ENCODE data around the gene ELOVL5.
A peak's percentile ranks its signal among the peaks of the same experiment; 100 is the strongest.
"Not testable (repeated sequence)": the region's sequence is repeated elsewhere in the genome, so short reads cannot be mapped to it uniquely, and the experiment has no call there.

ELOVL5 gene

DNA sequence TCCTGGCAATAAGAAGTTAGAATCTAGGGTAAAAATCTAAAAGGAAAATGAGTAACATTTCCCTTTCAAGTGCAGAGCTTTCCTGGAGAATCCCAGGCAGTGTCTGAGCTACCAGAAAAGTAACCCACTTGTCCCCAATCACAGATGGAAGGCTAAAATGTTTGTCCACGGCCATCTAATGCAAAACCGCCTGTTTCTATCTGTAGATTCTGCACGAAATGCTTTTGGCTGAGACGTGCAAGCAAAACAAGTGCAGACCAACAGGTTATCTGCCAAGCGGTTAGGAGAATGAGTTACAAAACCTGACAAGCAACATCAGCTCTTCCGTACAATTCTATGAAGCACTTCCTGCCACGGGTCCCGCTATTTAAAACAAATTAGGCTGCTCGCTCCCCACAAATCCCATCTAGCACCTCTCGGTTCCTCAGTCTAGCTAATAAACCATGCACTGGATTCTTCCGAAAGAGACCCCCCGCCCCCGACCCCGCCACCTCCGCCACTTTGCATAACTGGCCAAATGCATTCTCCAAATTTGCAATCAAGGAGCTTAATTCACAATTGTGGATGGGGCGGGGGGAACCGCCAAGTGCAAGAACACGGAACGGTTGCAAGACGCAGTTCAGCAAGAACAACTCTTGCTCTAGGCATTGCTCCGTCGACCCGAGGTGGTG lies 1.4 kb downstream of the ELOVL5 start:
- Histone ChIP-seq H3K27me3 (ENCODE audit: insufficient read depth, poor library complexity, severe bottlenecking) (no peaks in the 10 kb centered on the region), H3K36me3 (ENCODE audit: low read depth) (peaks cover 10% of the 10 kb centered on the region), H3K4me1 (ENCODE audit: insufficient read depth, poor library complexity, severe bottlenecking) (peaks cover 8% of the 10 kb centered on the region), H3K27ac (ENCODE audit: poor library complexity, severe bottlenecking) (peak overlapping the region; percentile 68), H3K4me3 (ENCODE audit: severe bottlenecking) (peak overlapping the region; percentile 62), H3K9me3 (ENCODE audit: severe bottlenecking) (no peaks in the 10 kb centered on the region)
- TF ChIP-seq, protein P1, sequence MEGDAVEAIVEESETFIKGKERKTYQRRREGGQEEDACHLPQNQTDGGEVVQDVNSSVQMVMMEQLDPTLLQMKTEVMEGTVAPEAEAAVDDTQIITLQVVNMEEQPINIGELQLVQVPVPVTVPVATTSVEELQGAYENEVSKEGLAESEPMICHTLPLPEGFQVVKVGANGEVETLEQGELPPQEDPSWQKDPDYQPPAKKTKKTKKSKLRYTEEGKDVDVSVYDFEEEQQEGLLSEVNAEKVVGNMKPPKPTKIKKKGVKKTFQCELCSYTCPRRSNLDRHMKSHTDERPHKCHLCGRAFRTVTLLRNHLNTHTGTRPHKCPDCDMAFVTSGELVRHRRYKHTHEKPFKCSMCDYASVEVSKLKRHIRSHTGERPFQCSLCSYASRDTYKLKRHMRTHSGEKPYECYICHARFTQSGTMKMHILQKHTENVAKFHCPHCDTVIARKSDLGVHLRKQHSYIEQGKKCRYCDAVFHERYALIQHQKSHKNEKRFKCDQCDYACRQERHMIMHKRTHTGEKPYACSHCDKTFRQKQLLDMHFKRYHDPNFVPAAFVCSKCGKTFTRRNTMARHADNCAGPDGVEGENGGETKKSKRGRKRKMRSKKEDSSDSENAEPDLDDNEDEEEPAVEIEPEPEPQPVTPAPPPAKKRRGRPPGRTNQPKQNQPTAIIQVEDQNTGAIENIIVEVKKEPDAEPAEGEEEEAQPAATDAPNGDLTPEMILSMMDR (IDR thresholded peaks at IDR 0.05; ENCODE audit: poor library complexity, severe bottlenecking), result no peak
- DNase-seq (ENCODE audit: low spot score) (no peak), ATAC-seq (ENCODE audit: low read depth) (peak; percentile 9; the same call in 2 of the 3 replicates)

DNA sequence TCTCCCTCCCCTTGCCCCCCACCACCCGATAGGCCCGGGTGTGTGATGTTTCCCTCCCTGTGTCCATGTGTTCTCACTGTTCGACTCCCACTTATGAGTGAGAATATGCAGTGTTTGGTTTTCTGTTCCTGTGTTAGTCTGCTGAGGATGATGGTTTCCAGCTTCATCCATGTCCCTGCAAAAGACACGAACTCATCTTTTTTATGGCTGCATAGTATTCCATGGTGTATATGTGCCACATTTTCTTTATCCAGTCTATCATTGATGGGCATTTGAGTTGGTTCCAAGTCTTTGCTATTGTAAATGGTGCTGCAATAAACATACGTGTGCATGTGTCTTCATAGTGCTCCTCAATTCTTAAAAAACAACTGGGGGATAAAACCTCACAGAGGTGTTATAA lies 2.7 kb downstream of the ELOVL5 start:
- H3K4me3 ChIP-seq (ENCODE audit: severe bottlenecking); H3K9me3 ChIP-seq (ENCODE audit: severe bottlenecking); H3K4me1 ChIP-seq (ENCODE audit: insufficient read depth, poor library complexity, severe bottlenecking); DNase-seq (ENCODE audit: low spot score); H3K27ac ChIP-seq (ENCODE audit: poor library complexity, severe bottlenecking); H3K27me3 ChIP-seq (ENCODE audit: insufficient read depth, poor library complexity, severe bottlenecking); ATAC-seq (ENCODE audit: low read depth): not testable (repeated sequence)
- H3K36me3 ChIP-seq (ENCODE audit: low read depth), result peaks cover 10% of the 10 kb centered on the region

DNA sequence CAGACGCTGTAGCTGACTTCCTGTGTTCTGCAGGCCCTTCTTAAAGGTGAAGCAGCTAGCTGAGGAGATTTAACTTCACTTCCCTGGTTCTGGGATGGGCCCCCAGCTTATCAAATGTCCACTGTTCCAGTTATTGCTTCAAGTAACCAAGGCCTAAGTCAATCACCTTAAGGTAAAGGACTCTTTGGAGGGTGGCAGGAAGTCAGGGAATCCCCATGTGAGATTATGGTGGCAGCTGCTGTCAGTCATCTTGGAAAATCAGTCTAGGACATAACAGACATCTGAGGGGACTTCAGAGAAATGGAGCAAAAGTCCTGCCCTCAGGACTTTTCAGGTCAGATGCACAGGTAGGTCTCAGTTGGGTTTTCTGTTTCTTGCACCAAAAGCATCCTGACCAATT lies 3.8 kb downstream of the ELOVL5 start:
- Histone ChIP-seq H3K4me3 (ENCODE audit: severe bottlenecking) (no peak overlapping the region), H3K36me3 (ENCODE audit: low read depth) (peaks cover 10% of the 10 kb centered on the region), H3K9me3 (ENCODE audit: severe bottlenecking) (no peaks in the 10 kb centered on the region), H3K27ac (ENCODE audit: poor library complexity, severe bottlenecking) (no peak overlapping the region), H3K4me1 (ENCODE audit: insufficient read depth, poor library complexity, severe bottlenecking) (peaks cover 8% of the 10 kb centered on the region), H3K27me3 (ENCODE audit: insufficient read depth, poor library complexity, severe bottlenecking) (no peaks in the 10 kb centered on the region)
- ATAC-seq (ENCODE audit: low read depth) (no peak), DNase-seq (ENCODE audit: low spot score) (no peak)
- TF ChIP-seq, protein P1 (IDR thresholded peaks at IDR 0.05; ENCODE audit: poor library complexity, severe bottlenecking), result no peak

DNA sequence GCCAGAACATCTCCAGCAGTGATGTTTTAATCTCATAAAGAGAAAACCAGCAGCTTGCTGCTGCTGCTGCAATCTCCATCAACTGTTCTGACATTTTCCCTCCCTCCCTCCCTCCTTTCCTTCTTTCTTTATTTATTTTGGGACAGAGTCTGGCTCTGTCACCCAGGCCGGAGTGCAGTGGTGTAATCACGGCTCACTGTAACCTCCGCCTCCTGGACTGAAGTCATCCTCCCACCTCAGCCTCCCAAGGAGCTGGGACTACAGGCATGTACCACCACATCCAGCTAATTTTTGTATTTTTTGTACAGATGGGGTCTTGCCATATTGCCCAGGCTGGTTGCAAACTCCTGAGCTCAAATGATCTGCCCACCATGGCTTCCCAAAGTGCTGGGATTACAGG lies 5.7 kb downstream of the ELOVL5 start:
- ATAC-seq (ENCODE audit: low read depth), result no peak
- Histone ChIP-seq H3K27ac (ENCODE audit: poor library complexity, severe bottlenecking) (no peak overlapping the region), H3K4me1 (ENCODE audit: insufficient read depth, poor library complexity, severe bottlenecking) (peaks cover 8% of the 10 kb centered on the region), H3K9me3 (ENCODE audit: severe bottlenecking) (no peaks in the 10 kb centered on the region), H3K36me3 (ENCODE audit: low read depth) (peaks cover 16% of the 10 kb centered on the region), H3K27me3 (ENCODE audit: insufficient read depth, poor library complexity, severe bottlenecking) (no peaks in the 10 kb centered on the region), H3K4me3 (ENCODE audit: severe bottlenecking) (no peak overlapping the region)
- no peak for DNase-seq (ENCODE audit: low spot score)
- TF ChIP-seq, protein P1 (IDR thresholded peaks at IDR 0.05; ENCODE audit: poor library complexity, severe bottlenecking), result no peak

DNA sequence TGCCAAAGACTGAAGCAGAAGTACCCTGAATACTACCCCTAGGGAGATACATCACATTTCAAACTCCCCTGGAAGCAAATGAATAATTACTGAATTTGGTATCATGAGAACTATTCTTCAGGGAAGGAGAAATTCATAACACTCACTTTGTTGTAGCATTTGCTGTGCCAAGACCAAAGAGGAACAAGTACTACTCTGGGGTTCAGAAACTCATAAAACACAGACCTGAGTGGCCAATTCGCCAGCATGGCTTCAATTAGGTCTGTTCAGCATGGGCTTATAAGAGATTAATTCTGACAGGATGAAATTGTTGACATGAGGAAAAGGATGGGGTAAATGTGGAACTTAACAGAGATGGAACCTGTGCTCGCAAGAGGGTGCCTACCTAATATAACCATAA lies 6.5 kb downstream of the ELOVL5 start:
- no peaks in the 10 kb centered on the region for H3K9me3 ChIP-seq (ENCODE audit: severe bottlenecking)
- H3K4me1 ChIP-seq (ENCODE audit: insufficient read depth, poor library complexity, severe bottlenecking), result peaks cover 8% of the 10 kb centered on the region
- DNase-seq (ENCODE audit: low spot score), result no peak
- no peaks in the 10 kb centered on the region for H3K27me3 ChIP-seq (ENCODE audit: insufficient read depth, poor library complexity, severe bottlenecking)
- TF ChIP-seq, protein P1 (IDR thresholded peaks at IDR 0.05; ENCODE audit: poor library complexity, severe bottlenecking), result no peak
- no peak for ATAC-seq (ENCODE audit: low read depth)
- no peak overlapping the region for H3K27ac ChIP-seq (ENCODE audit: poor library complexity, severe bottlenecking)
- H3K36me3 ChIP-seq (ENCODE audit: low read depth), result peaks cover 23% of the 10 kb centered on the region
- no peak overlapping the region for H3K4me3 ChIP-seq (ENCODE audit: severe bottlenecking)

Measured in RWPE2 (cell line).